ENCODE measurements around the gene GRHL3.

Gene GRHL3

GRCh38 chr1:24321697-24322469, 2.7 kb downstream of the GRHL3 start:
- Histone ChIP-seq H3K79me2 (no peaks in the 10 kb centered on the region), H3K4me3 (ENCODE audit: low read depth, low read length) (no peak overlapping the region), H3K9me3 (ENCODE audit: control insufficient read depth, low read length) (no peaks in the 10 kb centered on the region), H3K4me2 (ENCODE audit: low read length) (no peak overlapping the region), H3K36me3 (ENCODE audit: control insufficient read depth, insufficient read depth, low read length) (no peaks in the 10 kb centered on the region), H3K27me3 (ENCODE audit: control insufficient read depth, insufficient read depth, low read length) (no peaks in the 10 kb centered on the region), H3K27ac (no peak overlapping the region), H3K9ac (no peak overlapping the region), H3K4me1 (no peaks in the 10 kb centered on the region), H2AFZ (peak overlapping the region; percentile 66)
- no peak for TF ChIP-seq CTCF (IDR thresholded peaks at IDR 0.05)

GRCh38 chr1:24322470-24323177, 3.5 kb downstream of the GRHL3 start:
- Histone ChIP-seq H3K9ac (no peak overlapping the region), H3K79me2 (no peaks in the 10 kb centered on the region), H3K9me3 (ENCODE audit: control insufficient read depth, low read length) (no peaks in the 10 kb centered on the region), H2AFZ (no peak overlapping the region), H3K4me3 (ENCODE audit: low read depth, low read length) (no peak overlapping the region), H3K36me3 (ENCODE audit: control insufficient read depth, insufficient read depth, low read length) (no peaks in the 10 kb centered on the region), H3K27ac (no peak overlapping the region), H3K4me2 (ENCODE audit: low read length) (no peak overlapping the region), H3K27me3 (ENCODE audit: control insufficient read depth, insufficient read depth, low read length) (no peaks in the 10 kb centered on the region), H3K4me1 (no peaks in the 10 kb centered on the region)
- no peak for TF ChIP-seq CTCF (IDR thresholded peaks at IDR 0.05)

DNA sequence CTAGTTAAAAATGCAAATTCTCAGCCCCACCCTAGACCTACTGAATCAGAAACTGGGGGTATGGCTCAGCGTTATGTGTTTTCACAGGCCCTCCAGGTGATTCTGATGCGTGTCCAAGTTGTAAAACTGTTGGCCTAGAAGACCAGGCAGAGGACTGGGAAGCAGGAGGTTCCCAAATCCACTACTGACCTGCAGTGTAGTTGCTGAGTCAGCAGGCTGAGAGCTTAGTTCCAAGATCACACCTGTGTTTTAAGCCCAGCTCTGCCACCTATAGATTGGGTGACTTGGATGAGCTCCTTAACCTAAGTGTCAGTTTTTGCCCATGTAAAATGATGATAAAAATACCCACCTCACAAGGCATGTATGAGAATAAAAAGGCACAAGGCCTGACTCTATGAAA, 4.1 kb downstream of the GRHL3 start:
- Histone ChIP-seq H3K4me2 (ENCODE audit: low read length) (no peak overlapping the region), H3K36me3 (ENCODE audit: control insufficient read depth, insufficient read depth, low read length) (no peaks in the 10 kb centered on the region), H3K4me1 (no peaks in the 10 kb centered on the region), H3K4me3 (ENCODE audit: low read depth, low read length) (no peak overlapping the region), H3K27me3 (ENCODE audit: control insufficient read depth, insufficient read depth, low read length) (no peaks in the 10 kb centered on the region), H3K79me2 (no peaks in the 10 kb centered on the region), H3K27ac (no peak overlapping the region), H3K9ac (no peak overlapping the region), H2AFZ (no peak overlapping the region), H3K9me3 (ENCODE audit: control insufficient read depth, low read length) (no peaks in the 10 kb centered on the region)
- no peak for TF ChIP-seq CTCF (IDR thresholded peaks at IDR 0.05)

GRCh38 chr1:24324903-24325302, 5.7 kb downstream of the GRHL3 start:
- Histone ChIP-seq H3K4me2 (ENCODE audit: low read length) (no peak overlapping the region), H3K4me1 (no peaks in the 10 kb centered on the region), H3K36me3 (ENCODE audit: control insufficient read depth, insufficient read depth, low read length) (no peaks in the 10 kb centered on the region), H3K9me3 (ENCODE audit: control insufficient read depth, low read length) (no peaks in the 10 kb centered on the region), H3K9ac (no peak overlapping the region), H2AFZ (no peak overlapping the region), H3K4me3 (ENCODE audit: low read depth, low read length) (no peak overlapping the region), H3K27ac (no peak overlapping the region), H3K79me2 (no peaks in the 10 kb centered on the region), H3K27me3 (ENCODE audit: control insufficient read depth, insufficient read depth, low read length) (no peaks in the 10 kb centered on the region)
- no peak for TF ChIP-seq CTCF (IDR thresholded peaks at IDR 0.05)
